HG03039 (cell line): ENCODE results near the gene TRIM52.

Source experiments
- ATAC-seq: cut with Tn5 transposase; IDR thresholded peaks from one replicate; pipeline ENCODE4 v1.9.1; 2021; ENCODE audit warnings: mild to moderate bottlenecking, moderate library complexity; ENCODE audit not compliant: unreplicated experiment

Gene TRIM52

DNA sequence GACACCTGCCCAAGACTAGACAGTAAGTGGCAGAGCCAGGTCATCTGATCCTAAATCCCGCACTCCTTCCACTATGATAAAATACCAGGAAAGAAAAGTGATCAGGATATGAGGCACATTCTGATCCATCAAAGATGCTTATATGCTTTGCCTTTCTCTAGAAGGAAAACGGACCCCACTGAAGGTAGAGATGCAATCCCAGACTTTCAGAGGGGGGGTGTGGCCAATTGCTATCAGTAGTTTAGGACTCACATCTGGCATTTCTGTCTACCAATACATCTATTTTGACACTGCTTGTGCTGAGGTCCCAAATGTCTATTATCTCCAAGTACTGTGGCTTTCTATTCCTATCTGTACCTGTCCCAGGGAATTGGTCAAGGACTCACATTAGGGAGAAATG is 1.7 kb downstream of the TRIM52 start:
- no peak for ATAC-seq

DNA sequence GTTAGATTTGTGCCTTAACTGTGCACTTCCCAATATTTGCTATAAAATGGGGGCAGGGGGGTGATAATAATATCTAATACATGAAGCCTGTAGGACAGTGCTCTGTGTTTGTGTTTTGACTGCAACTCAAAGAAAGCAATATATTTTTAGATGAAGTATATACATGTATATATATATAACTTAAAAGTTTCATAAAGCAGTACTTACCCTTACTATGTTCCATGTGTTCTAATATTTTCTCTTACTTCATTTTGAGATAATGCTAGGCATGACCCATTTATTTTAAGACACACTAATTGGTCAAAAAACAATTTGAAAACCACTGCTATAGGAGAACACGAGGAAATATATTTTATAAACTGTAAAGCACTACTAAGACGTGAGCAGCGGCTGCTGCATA is 2.4 kb downstream of the TRIM52 start:
- no peak for ATAC-seq

DNA sequence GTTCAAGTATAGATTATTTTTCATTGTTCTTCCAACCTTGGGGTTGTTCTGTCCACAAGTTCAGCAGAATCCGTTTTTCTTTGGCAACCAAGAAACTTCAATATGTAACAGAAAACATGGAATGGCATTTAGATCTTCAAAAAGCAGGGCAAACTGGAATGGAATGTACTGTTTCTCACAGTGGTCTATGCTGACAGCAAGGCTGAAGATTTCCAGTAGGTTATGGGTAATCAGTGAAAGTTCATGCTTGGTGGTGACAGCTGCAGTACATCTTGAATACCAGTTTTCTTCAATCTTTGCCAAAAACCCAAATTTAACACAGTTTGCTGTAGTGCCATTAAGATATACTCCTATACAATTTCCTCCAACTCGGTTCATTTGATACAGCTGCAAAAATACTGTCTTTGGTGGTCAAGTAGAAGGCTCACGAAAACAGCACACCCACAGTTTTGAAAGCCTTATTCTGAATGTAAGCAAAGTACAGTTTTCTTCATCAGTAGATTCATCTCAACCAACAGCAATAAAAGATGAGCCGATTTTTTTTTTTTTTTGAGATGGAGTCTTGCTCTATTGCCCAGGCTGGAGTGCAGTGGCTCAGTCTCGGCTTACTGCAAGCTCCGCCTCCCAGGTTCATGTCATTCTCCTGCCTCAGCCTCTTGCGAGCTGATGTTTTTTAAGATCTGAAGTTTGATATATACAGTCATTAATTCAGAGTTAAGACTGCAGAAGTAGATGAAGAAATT is 4.9 kb downstream of the TRIM52 start:
- ATAC-seq: no peak

DNA sequence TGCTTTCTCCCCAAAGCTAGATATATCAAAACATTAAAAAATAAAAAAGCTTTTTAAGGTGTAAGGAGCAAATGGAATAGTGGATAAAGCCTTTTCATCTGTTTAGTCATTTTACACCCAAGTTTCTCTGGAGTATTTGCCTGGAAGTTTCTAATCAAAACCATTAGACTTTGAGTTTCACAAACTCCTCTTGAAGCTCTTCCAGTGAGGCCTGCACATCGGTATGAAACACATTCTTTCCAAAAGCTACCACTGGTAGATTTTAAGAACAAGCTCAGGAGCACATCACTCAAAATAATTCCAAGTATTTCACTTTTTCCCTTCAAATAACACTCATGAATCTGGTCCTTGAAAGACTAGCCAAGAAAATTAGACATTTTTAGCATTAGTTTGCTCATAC is 5.7 kb downstream of the TRIM52 start:
- no peak for ATAC-seq

DNA sequence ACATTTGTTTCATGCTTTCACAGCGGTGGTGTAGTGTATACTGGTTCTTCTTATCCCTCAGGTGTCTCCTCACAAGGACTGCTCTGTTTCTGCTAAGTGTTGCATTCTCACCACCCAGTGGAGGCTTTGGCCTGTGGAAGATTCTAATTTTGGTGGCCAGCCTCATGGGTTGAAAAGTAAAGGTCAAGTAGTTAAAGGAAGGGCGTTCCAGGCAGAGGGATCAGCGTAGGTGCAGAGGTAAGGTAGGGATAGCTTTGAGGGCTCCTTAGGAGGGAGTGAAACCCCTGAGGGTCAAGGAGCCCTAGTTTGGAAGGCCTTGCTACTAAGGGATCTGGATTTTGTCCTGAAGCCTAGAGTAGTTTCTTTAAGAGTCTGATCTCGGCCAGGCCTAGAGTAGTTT is 12.7 kb downstream of the TRIM52 start:
- no peak for ATAC-seq

DNA sequence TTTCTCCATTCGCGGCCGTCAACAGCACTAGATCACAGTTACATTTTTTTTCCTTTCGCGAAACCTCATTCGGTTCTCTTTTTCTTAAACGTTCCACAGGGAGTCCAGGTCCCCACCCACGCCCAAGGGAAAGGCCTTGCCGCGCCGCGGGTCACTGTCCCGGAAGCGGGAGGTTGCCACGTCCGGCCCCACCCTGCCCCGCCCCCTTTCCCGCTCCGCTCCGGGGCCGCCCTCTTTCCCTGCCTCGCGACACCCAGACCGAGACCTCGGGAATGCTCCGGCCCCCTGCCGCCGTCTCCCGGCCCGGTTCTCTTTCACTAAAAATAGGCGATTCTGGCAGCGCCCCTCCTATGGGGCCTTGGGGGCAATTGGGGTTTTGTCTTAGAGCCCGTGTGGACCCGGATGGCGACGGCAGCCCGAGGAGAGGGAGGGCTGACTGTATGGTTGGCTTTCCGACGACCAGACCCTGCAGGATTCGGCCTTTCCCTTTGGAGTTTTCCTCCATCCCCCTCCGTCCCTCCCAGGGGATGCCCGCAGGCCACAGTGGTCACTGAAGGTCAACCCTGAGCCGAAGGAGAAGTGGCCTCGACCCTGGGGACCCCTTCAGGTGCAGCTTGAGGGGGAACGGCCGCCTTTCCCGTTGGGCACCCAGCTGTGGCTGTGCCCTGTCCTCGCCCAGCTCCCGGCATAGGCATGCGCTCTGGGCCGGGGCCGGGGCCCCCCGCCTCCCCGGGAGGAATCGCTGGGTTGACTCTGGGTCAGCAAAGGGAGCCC is 14.5 kb downstream of the TRIM52 start:
- ATAC-seq: peak; percentile 42

DNA sequence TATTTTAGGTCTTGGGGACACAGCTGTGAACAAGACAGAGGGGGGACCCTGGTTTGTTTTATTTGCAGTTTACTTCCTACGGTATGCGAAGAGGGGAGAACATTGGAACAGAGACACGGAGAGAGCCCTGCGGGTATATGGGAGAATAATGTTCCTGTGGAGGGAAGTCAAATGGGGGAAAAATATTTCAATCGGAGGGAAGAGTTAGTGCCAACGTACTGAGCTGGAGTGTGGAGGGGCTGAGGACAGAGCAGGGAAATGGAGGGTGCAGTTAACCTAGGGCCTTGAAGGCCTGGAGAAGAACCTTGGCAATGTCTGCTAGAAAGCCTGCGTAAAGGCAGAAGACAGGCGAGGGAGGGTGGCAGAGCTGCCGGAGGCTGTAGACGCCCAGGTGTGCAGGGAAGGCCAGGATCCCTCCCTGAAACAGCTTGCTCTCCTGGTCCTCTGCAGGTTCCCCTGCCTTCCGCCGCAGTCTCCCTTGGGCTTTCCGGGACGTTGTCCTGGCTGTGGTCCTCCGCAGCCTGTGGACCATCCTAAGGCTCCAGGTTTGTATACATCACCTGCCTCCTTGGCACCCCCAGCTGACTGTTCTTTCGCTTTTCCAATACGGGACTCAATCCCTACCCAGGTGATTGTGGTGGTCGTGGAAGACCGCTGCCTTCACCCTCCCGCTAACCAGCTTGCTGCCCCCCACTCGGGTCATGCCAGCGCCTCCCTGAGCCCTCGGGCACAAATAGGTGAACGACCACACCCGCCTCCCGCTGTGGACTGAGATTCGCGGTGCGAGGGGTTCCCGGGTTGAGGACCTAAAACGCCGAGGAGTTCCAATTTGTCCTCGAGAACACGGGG is 15.3 kb downstream of the TRIM52 start:
- peak; percentile 2 for ATAC-seq

DNA sequence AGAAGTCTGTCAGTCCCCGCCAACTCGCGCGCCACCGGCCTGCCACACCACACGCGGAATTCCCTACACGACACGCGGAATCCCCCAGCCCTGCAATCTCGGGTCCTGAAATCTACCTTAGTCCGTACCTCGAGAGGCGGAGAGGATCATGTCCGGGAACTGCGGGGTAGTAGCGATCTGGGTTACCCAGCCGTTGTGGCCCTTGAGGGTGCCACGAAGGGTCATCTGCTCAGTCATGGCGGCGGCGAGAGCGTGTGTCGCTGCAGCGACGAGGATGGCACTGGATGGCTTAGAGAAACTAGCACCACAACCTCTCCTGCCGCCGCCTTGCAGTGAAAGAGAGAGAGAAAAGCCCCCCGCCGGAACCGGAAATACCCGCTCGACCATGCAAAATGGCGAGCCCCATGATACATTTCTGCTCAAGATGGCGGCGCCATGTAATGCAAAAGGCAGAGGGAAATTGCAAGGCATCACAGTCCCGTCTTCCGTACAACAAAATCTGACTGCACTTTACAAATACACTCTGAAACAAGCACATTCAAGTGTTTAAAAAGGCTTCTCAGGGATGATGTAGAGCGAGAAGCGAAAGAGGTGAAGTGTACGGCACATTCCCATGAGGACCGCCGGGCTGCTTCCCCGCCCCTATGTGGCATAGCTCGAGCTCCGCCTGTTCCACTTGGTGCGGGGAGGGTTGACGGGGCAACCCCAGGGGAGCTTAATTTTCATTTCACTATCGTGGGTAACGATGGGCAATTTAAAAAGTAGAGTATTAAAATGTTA is 17.2 kb downstream of the TRIM52 start, which contains the start of gene RACK1:
RACK1 (minus strand) TSS at position 343 of the 780 bp plus-strand sequence; CDS start at position 237, 106 bp downstream.
- peak; percentile 45 for ATAC-seq

DNA sequence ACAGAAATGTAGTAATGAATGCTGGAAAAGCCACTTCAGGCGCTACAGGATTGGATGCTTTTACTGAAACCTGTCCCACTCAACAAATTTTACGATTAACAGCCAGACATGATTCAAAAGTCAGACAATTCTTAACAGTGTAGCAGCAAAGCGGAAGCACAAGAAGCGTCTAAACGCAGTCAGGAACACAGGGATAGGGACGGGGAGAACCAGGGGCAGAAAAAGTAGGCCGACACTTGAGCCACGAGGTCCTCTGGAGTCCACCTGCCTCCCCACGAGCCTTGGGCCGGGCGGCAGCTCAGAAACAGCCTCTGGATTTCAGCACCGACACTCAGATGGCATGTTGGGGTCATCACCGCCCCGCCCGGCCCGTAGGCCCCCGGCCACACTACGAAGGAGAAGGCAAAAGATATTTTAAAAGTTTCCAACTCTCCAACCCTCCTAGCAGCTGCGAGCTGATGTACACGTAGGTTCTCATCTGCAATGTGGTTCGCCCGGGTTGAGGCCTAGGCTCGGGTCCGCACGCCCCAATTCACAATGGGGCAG is 17.9 kb downstream of the TRIM52 start:
- no peak for ATAC-seq

DNA sequence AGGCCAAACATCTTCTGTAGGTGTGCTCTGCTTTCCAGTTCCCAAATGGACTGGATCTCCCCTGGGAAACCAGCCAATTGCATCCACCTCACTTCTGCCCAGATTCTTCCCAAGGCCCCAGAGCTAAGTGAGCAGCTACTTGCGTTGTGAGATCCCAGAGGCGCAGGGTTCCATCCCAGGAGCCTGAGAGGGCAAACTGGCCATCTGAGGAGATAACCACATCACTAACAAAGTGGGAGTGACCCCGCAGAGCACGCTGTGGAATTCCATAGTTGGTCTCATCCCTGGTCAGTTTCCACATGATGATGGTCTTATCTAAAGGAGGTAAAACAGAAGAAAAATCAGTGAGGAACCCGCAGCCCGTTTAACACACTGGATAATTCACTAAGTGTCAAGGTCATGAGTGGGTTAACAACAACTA is 18.9 kb downstream of the TRIM52 start:
- ATAC-seq: no peak

DNA sequence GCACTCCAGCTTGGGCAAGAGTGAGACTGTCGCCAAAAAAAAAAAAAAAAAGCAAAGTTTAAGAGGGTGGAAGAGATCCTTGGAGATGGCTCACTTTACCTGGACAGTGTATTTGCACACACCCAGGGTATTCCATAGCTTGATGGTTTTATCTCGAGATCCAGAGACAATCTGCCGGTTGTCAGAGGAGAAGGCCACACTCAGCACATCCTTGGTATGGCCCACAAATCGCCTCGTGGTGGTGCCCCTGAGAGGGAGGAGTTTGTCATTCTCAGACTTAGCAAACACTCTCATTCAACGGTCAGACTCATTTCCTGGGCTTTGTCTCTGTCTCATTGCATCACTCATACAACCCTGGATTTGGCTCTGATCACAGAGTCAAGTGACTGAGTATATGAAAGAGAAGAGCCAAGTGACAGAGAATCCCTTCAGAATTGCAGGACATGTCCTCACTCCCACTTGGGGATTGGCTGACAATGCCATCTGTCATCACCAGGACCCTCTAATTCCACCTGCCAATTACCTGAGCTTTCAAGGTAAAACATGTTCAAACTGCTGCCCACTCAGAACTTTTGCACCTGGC is 19.5 kb downstream of the TRIM52 start:
- no peak for ATAC-seq

DNA sequence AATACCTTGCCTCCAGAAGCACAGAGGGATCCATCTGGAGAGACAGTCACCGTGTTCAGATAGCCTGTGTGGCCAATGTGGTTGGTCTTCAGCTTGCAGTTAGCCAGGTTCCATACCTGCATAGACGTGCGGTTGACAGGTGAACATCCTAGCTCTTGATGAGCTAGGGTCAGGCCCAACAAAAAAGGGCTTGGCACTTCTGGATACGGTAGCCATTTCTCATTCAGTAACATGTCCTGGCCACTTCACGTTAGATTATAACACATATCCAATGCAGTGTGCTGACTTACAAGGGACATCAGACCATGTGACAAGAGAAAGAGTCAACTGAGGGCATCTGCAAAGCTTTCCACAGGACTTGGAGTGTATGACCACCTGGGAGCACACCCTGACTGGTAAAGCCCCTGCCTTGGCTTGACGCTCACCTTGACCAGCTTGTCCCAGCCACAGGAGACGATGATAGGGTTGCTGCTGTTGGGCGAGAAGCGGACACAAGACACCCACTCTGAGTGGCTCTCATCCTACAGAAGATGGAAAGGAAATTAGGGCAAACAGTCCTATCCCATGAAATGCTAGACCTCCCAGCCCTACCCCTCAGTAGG is 21.8 kb downstream of the TRIM52 start:
- no peak for ATAC-seq

DNA sequence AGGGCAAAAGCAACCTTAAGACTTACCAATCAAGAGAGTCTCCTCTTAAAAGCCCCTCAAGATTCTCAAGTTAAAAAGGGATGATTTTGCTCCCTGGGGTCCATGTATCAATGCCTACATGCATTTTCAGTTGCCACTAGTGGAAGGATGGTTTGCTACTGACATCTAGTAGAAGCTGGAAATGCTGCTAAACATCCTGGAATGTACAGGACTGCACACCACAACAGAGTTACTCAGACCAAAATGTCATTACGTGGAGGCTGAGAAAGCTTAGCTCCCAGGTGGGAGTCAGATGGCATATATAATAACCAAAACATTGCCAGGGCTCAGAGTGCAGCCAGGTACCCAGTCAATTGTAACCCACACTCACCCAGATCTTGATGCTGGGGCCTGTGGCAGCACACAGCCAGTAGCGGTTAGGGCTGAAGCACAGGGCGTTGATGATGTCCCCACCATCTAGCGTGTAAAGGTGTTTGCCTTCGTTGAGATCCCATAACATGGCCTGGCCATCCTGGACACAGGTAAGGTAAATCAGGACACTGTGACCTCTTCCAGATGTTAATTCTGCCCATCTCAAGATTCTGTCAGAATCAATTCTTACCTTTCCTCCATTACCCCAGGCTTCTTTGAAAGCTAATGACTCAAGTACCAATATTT is 23.1 kb downstream of the TRIM52 start:
- ATAC-seq: no peak

DNA sequence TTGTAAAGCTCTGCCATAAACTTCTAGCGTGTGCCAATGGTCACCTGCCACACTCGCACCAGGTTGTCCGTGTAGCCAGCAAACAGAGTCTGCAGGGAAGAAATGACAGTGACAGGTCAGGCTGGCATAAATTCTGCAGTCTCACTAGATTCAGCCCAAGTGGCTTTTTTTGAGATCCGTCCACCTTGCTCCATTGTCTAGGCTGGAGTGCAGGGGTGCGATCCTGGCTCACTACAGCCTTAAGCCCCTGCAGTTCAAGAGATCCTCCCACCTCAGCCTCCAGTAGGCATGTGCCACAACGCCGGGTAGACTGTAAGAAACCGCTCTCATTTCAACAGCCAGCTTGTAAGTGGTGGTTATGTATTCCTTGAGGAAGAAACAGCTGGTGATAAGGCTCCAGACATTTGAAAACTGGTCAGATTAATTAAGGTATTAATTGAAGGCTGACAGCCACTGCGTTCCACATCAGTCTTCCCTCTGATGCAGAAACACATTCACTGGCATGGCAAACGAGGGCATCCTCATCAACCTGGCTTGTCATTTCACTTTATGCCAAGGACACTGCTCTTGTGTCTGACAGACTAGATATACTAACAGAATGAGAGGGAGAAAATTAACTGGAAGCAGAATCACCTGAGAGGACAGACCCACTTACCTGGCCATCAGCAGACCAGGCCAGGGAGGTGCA is 23.8 kb downstream of the TRIM52 start:
- no peak for ATAC-seq

DNA sequence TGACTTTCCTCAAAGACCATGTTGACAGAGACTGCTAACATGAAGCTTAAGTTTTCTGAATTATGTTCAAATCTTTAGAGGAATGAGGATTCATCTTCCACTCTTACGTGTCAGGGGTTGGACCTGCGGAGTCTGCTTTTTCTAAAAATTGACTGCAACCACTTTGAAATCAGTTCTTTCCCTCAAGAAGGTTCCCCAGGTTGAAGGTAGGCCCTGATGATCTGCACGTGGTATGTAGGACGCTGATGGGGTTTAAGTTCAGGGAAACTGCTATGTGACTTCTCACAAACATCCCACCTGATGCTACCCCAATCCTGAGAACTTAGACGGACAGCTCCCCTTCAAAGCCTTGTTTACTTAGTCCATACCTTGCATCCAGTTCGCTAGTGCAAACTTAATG is 24.5 kb downstream of the TRIM52 start:
- ATAC-seq: no peak

DNA sequence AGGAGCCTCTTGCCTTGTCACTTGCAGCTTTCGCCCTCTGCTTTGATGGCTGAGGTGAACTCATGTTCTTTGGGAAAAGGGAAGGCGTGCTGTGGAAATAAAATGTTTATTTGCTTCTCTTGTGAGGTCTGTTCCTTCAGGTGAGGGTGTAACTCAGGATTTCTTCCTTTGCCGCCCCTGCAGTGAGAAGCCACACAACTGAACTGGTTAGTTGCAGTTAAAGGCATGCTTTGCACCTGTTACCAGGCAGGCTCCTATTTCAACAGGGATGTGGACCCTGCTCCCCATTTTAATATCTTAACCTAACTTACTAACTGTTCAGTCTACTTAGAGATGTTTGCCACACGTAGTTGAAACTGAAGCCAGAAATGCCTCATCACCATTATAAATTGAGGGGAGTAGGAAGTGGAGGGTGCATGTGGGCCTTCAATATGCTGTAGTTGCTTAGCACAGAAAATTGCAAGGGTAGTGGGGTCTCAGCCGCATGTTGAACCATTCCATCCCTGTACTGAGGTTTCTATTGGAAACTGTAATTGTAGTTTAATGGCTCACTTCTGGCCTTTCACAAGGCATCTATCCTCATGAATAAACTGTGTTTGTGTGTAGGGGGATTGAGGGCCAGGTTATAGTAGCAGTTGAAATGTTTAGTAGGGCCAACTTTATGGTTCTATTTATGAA is 25.1 kb downstream of the TRIM52 start:
- no peak for ATAC-seq

DNA sequence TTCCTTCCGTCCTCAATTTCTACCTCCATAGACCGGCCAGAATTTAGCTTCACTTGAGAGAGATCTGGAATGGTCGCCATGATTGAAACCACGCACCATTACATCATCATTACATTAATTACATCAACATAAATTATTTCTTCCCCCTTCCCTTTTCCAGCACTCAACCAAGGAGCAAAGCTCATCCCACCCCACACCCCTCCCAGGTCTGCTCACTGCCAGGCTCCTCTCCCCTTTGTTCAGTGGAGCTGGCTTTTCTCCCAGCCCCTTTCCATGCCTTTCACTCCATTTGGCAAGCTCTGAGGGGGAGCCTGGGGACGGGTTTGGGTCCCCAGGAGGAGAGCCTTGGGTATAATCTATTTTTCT is 25.6 kb downstream of the TRIM52 start:
- no peak for ATAC-seq
